ENCODE results near the gene SLC1A5. TPM values are rescaled to one million over a fixed set of nuclear protein-coding genes. Genes with fewer than 3 reads are reported as not detected.

The SLC1A5 gene
- polyA plus RNA-seq, 1 donor from 2014 or later, result 1.1 TPM

- TF ChIP-seq CTCF (IDR thresholded peaks at IDR 0.05; ENCODE audit: poor library complexity, severe bottlenecking), result no peak
Observed at GRCh38 chr19:46737298-46737654, 51.1 kb downstream of the SLC1A5 start (continued).

DNA sequence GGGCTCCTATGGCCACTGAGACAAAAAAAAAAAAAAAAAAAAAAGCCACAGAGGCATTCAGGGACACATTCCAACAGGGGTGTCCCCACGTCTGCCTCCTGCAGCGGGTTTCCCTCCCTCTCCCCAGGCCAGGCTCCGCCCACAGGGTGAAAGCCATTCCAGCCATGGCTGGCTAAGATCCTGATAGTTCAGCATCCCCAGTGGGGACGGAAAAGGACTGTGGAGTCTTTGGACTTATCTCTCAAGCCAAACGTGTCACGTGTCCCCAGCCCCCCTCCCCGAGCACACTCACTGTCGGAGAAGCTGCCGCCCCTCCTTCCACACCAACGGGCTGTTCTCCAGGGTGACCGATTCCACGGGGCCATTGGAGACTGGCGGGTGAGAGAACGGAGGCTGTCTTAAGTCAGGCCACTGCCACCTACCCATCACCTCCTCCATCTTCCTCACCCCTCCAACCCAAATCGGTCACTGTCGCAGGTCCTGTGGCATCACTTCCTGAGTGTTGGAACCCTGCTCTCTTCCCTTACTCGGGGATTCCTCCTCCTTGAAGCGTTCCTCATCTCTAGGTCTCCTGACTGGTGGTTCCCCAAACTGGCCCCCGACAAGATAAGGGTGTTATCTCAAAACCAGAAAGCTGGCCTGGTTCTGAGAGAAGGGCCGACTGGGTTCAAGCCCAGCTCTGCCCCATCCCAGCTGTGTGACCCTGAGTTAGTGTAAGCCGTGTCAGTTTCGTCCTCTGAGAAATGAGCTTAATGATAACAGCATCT lies 51.7 kb downstream of the SLC1A5 start:
- TF ChIP-seq SMC3 (conservative IDR thresholded peaks at IDR 0.05; ENCODE audit: poor library complexity) (no peak), TAF1 (IDR thresholded peaks at IDR 0.05; ENCODE audit: low read depth) (no peak), REST (IDR thresholded peaks at IDR 0.05; ENCODE audit: borderline replicate concordance) (no peak), CTCF (IDR thresholded peaks at IDR 0.05; ENCODE audit: poor library complexity, severe bottlenecking) (no peak)
- H3K27me3 ChIP-seq (ENCODE audit: insufficient read depth, low read depth, low read length), result no peaks in the 10 kb centered on the region
- H4K20me1 ChIP-seq (ENCODE audit: insufficient read depth), result peaks cover 32% of the 10 kb centered on the region
- H3K27ac ChIP-seq (ENCODE audit: low read length), result no peak overlapping the region
- no peak overlapping the region for H3K9ac ChIP-seq (ENCODE audit: low read length)
- peaks cover 44% of the 10 kb centered on the region for H3K79me2 ChIP-seq (replicated peaks; ENCODE audit: insufficient read depth, low read length)
- peaks cover 6% of the 10 kb centered on the region for H3K36me3 ChIP-seq (ENCODE audit: insufficient read depth, low read length)
- H3K4me2 ChIP-seq (ENCODE audit: low read length), result no peak overlapping the region
- H3K9me3 ChIP-seq (ENCODE audit: low read length), result no peaks in the 10 kb centered on the region
- H2AFZ ChIP-seq (ENCODE audit: low read depth, low read length), result no peak overlapping the region
- no peak overlapping the region for H3K4me3 ChIP-seq (ENCODE audit: low read length)
- H3F3A ChIP-seq (ENCODE audit: insufficient read depth, low read length, poor library complexity, severe bottlenecking), result no peaks in the 10 kb centered on the region
- H3K9me2 ChIP-seq (ENCODE audit: insufficient read depth, low read length), result no peaks in the 10 kb centered on the region

- H3K27ac ChIP-seq (ENCODE audit: low read length), result no peak overlapping the region
- H3K9me3 ChIP-seq (ENCODE audit: low read length), result no peaks in the 10 kb centered on the region
- no peaks in the 10 kb centered on the region for H3K27me3 ChIP-seq (ENCODE audit: insufficient read depth, low read depth, low read length)
- no peaks in the 10 kb centered on the region for H3K9me2 ChIP-seq (ENCODE audit: insufficient read depth, low read length)
- TF ChIP-seq TAF1 (IDR thresholded peaks at IDR 0.05; ENCODE audit: low read depth), result no peak
- TF ChIP-seq EP300 (conservative IDR thresholded peaks at IDR 0.05; ENCODE audit: poor library complexity, severe bottlenecking), result no peak
- no peak for TF ChIP-seq POLR2AphosphoS5 (IDR thresholded peaks at IDR 0.05)
- no peak for TF ChIP-seq EZH2 (IDR thresholded peaks at IDR 0.05; ENCODE audit: borderline replicate concordance, insufficient read depth, low read length, poor library complexity, severe bottlenecking)
- no peak for TF ChIP-seq RAD21 (conservative IDR thresholded peaks at IDR 0.05)
- no peak for TF ChIP-seq CTCF (IDR thresholded peaks at IDR 0.05; ENCODE audit: poor library complexity, severe bottlenecking)
- no peak for TF ChIP-seq MXI1 (conservative IDR thresholded peaks at IDR 0.05; ENCODE audit: poor library complexity, severe bottlenecking)
- TF ChIP-seq REST (IDR thresholded peaks at IDR 0.05; ENCODE audit: borderline replicate concordance), result no peak
- no peak for TF ChIP-seq SMC3 (conservative IDR thresholded peaks at IDR 0.05; ENCODE audit: poor library complexity)
- H3K36me3 ChIP-seq (ENCODE audit: insufficient read depth, low read length), result peaks cover 6% of the 10 kb centered on the region
- H4K20me1 ChIP-seq (ENCODE audit: insufficient read depth), result peaks cover 22% of the 10 kb centered on the region
- H3K9ac ChIP-seq (ENCODE audit: low read length), result no peak overlapping the region
- H2AFZ ChIP-seq (ENCODE audit: low read depth, low read length), result no peak overlapping the region
- no peaks in the 10 kb centered on the region for H3F3A ChIP-seq (ENCODE audit: insufficient read depth, low read length, poor library complexity, severe bottlenecking)
- H3K79me2 ChIP-seq (replicated peaks; ENCODE audit: insufficient read depth, low read length), result peaks cover 18% of the 10 kb centered on the region
- H3K4me2 ChIP-seq (ENCODE audit: low read length), result no peak overlapping the region
- no peak overlapping the region for H3K4me3 ChIP-seq (ENCODE audit: low read length)
Observed at GRCh38 chr19:46733690-46734292, 54.6 kb downstream of the SLC1A5 start.
